Trophoblast cell (in vitro differentiated cells and primary cell): ENCODE results near the gene RHOBTB3.

Experiments
- DNase-seq, 2 donors: peaks; one replicate each; pipeline ENCODE4 v3.0.0-alpha.2; 2016
- H2AFZ ChIP-seq: 2 replicates; pipeline ENCODE4 v1.6.1; 2013; ENCODE audit warnings: low read length, moderate library complexity, mild to moderate bottlenecking; ENCODE audit not compliant: insufficient read depth, poor library complexity
- H2AK5ac ChIP-seq: 2 replicates; pipeline ENCODE4 v1.6.1; 2013; ENCODE audit warnings: mild to moderate bottlenecking, low read length
- H2BK120ac ChIP-seq: 2 replicates; pipeline ENCODE4 v1.6.1; 2013; ENCODE audit warnings: low read length, mild to moderate bottlenecking, moderate library complexity; ENCODE audit not compliant: insufficient read depth, poor library complexity
- H2BK12ac ChIP-seq: 2 replicates; pipeline ENCODE4 v1.6.1; 2013; ENCODE audit warnings: mild to moderate bottlenecking, low read length, moderate library complexity
- H2BK5ac ChIP-seq: 2 replicates; pipeline ENCODE4 v1.6.1; 2013; ENCODE audit warnings: low read length, low read depth, moderate library complexity, mild to moderate bottlenecking; ENCODE audit not compliant: poor library complexity
- H3K14ac ChIP-seq: 2 replicates; pipeline ENCODE4 v1.6.1; 2013; ENCODE audit warnings: mild to moderate bottlenecking, low read length
- H3K18ac ChIP-seq: 2 replicates; pipeline ENCODE4 v1.6.1; 2013; ENCODE audit warnings: mild to moderate bottlenecking, low read length
- H3K23ac ChIP-seq: 2 replicates; pipeline ENCODE4 v1.6.1; 2013; ENCODE audit warnings: low read length
- H3K27ac ChIP-seq: 2 replicates; pipeline ENCODE4 v1.5.1; 2013; ENCODE audit warnings: low read depth, mild to moderate bottlenecking, inconsistent platforms, low read length, moderate library complexity
- H3K27me3 ChIP-seq: 2 replicates; pipeline ENCODE4 v1.6.1; 2013; ENCODE audit warnings: inconsistent platforms, mild to moderate bottlenecking, low read length, moderate library complexity; ENCODE audit not compliant: insufficient read depth
- H3K36me3 ChIP-seq, 2 experiments: 1 replicate in 1 of 2; 2 replicates in 1 of 2; pipeline ENCODE4 v1.6.1; 2013; ENCODE audit warnings: low read length in 2 of 2, mild to moderate bottlenecking in 2 of 2, moderate library complexity in 1 of 2; ENCODE audit not compliant: insufficient read depth in 2 of 2, control insufficient read depth in 1 of 2
- H3K4ac ChIP-seq: 2 replicates; pipeline ENCODE4 v1.6.1; 2013; ENCODE audit warnings: low read depth, mild to moderate bottlenecking, low read length, moderate library complexity
- H3K4me1 ChIP-seq, 2 experiments: 1 replicate in 1 of 2; 2 replicates in 1 of 2; pipeline ENCODE4 v1.6.1; 2013; ENCODE audit warnings: low read length in 2 of 2, mild to moderate bottlenecking in 2 of 2, moderate library complexity in 1 of 2; ENCODE audit not compliant: insufficient read depth in 2 of 2, control insufficient read depth in 1 of 2
- H3K4me2 ChIP-seq: 2 replicates; pipeline ENCODE4 v1.6.1; 2013; ENCODE audit warnings: inconsistent platforms, mild to moderate bottlenecking, low read length, moderate library complexity
- H3K4me3 ChIP-seq: 2 replicates; pipeline ENCODE4 v1.5.1; 2013; ENCODE audit warnings: mild to moderate bottlenecking, low read depth, low read length, inconsistent platforms
- H3K79me1 ChIP-seq: one replicate; pipeline ENCODE4 v1.6.1; 2013; ENCODE audit warnings: low read length
- H3K79me2 ChIP-seq: 2 replicates; pipeline ENCODE4 v1.6.1; 2013; ENCODE audit warnings: low read length, mild to moderate bottlenecking; ENCODE audit not compliant: control insufficient read depth, insufficient read depth, poor library complexity
- H3K9ac ChIP-seq: 2 replicates; pipeline ENCODE4 v1.6.1; 2013; ENCODE audit warnings: mild to moderate bottlenecking, low read length
- H3K9me3 ChIP-seq: 2 replicates; pipeline ENCODE4 v1.6.1; 2013; ENCODE audit warnings: low read depth, mild to moderate bottlenecking, control low read depth, inconsistent platforms, low read length; ENCODE audit not compliant: insufficient read depth
- H4K12ac ChIP-seq: 2 replicates; pipeline ENCODE4 v1.6.1; 2013; ENCODE audit warnings: low read depth, mild to moderate bottlenecking, low read length, moderate library complexity
- H4K8ac ChIP-seq: 2 replicates; pipeline ENCODE4 v1.6.1; 2013; ENCODE audit warnings: low read depth, mild to moderate bottlenecking, low read length, moderate library complexity
- H4K91ac ChIP-seq: one replicate; pipeline ENCODE4 v1.6.1; 2013; ENCODE audit warnings: low read depth, mild to moderate bottlenecking, low read length, moderate library complexity
- WGBS: extraction: QIAGEN DNeasy Blood & Tissue Kit; methylation state at CpG from one replicate; pipeline ENCODE4 v1.1.7; 2013; ENCODE audit warnings: missing lambda C conversion rate; ENCODE audit not compliant: insufficient read length, insufficient coverage; ENCODE audit errors: extremely low coverage; 5-methylcytosine and 5-hydroxymethylcytosine counted together

Gene RHOBTB3

GRCh38 chr5:95797301-95797700, 66.2 kb downstream of the RHOBTB3 start:
- DNase-seq = peak; percentile 74 to 94
- Histone ChIP-seq H2BK12ac (no peak overlapping the region), H3K79me1 (peaks cover 10% of the 10 kb centered on the region), H4K12ac (no peak overlapping the region), H3K27me3 (no peaks in the 10 kb centered on the region), H2BK120ac (no peak overlapping the region), H3K9ac (no peak overlapping the region), H3K23ac (no peak overlapping the region), H3K4ac (no peak overlapping the region), H3K4me2 (no peak overlapping the region), H3K36me3 (peaks cover 7 to 20% of the 10 kb centered on the region in 2 experiments), H3K14ac (no peak overlapping the region), H3K27ac (no peak overlapping the region), H4K91ac (no peak overlapping the region), H2BK5ac (no peak overlapping the region), H3K18ac (no peak overlapping the region), H3K4me3 (no peak overlapping the region), H4K8ac (no peak overlapping the region), H2AFZ (no peak overlapping the region), H2AK5ac (no peak overlapping the region), H3K79me2 (no peaks in the 10 kb centered on the region), H3K9me3 (no peaks in the 10 kb centered on the region), H3K4me1 (peaks cover 7 to 16% of the 10 kb centered on the region in 2 experiments)
- WGBS = no CpG with 5 or more reads among the region's 3 CpGs

- Histone ChIP-seq H3K27me3 (no peaks in the 10 kb centered on the region), H2BK5ac (no peak overlapping the region), H2AK5ac (no peak overlapping the region), H2BK12ac (no peak overlapping the region), H3K4me2 (no peak overlapping the region), H3K36me3 (peaks cover 7 to 20% of the 10 kb centered on the region in 2 experiments), H3K4ac (no peak overlapping the region), H3K27ac (no peak overlapping the region), H4K12ac (no peak overlapping the region), H2BK120ac (no peak overlapping the region), H4K91ac (no peak overlapping the region), H3K23ac (no peak overlapping the region), H4K8ac (no peak overlapping the region), H3K79me2 (no peaks in the 10 kb centered on the region), H3K79me1 (peaks cover 14% of the 10 kb centered on the region), H3K18ac (no peak overlapping the region), H3K4me3 (no peak overlapping the region), H3K9me3 (no peaks in the 10 kb centered on the region), H3K4me1 (peaks cover 11 to 20% of the 10 kb centered on the region in 2 experiments), H2AFZ (no peak overlapping the region), H3K9ac (no peak overlapping the region), H3K14ac (no peak overlapping the region)
- DNase-seq = peak in 1 of 2 donors; percentile 71
- WGBS = no CpG with 5 or more reads among the region's 2 CpGs
Measured at GRCh38 chr5:95798048-95798447, 66.9 kb downstream of the RHOBTB3 start.

- no peak overlapping the region for H3K14ac ChIP-seq
- H3K9me3 ChIP-seq = no peaks in the 10 kb centered on the region
- no peak for DNase-seq
- no peak overlapping the region for H3K4ac ChIP-seq
- H3K79me1 ChIP-seq = peaks cover 13% of the 10 kb centered on the region
- no peak overlapping the region for H3K4me3 ChIP-seq
- no peak overlapping the region for H4K12ac ChIP-seq
- H3K36me3 ChIP-seq = peaks cover 7 to 19% of the 10 kb centered on the region in 2 experiments
- H3K9ac ChIP-seq = no peak overlapping the region
- H3K27ac ChIP-seq = no peak overlapping the region
- H3K79me2 ChIP-seq = no peaks in the 10 kb centered on the region
- no peak overlapping the region for H2AK5ac ChIP-seq
- no peak overlapping the region for H2BK120ac ChIP-seq
- H2BK5ac ChIP-seq = no peak overlapping the region
- H3K4me1 ChIP-seq = peaks cover 12 to 24% of the 10 kb centered on the region in 2 experiments
- H3K23ac ChIP-seq = no peak overlapping the region
- H3K18ac ChIP-seq = no peak overlapping the region
- H2AFZ ChIP-seq = no peak overlapping the region
- no peaks in the 10 kb centered on the region for H3K27me3 ChIP-seq
- no peak overlapping the region for H2BK12ac ChIP-seq
- no peak overlapping the region for H4K91ac ChIP-seq
- no peak overlapping the region for H4K8ac ChIP-seq
- no peak overlapping the region for H3K4me2 ChIP-seq
Measured at GRCh38 chr5:95798545-95798944, 67.4 kb downstream of the RHOBTB3 start.

- H3K23ac ChIP-seq = no peak overlapping the region
- H3K27me3 ChIP-seq = no peaks in the 10 kb centered on the region
- H4K12ac ChIP-seq = no peak overlapping the region
- peak overlapping the region; percentile 81 for H2AK5ac ChIP-seq
- H3K79me2 ChIP-seq = no peaks in the 10 kb centered on the region
- no peaks in the 10 kb centered on the region for H3K9me3 ChIP-seq
- no peak overlapping the region for H3K9ac ChIP-seq
- peaks cover 3 to 15% of the 10 kb centered on the region in 2 experiments for H3K36me3 ChIP-seq
- peak in 1 of 2 donors; percentile 39 for DNase-seq
- no peak overlapping the region for H4K91ac ChIP-seq
- H3K4me2 ChIP-seq = no peak overlapping the region
- H2BK12ac ChIP-seq = peak overlapping the region; percentile 79
- no peak overlapping the region for H3K18ac ChIP-seq
- no peak overlapping the region for H3K14ac ChIP-seq
- peaks cover 9% of the 10 kb centered on the region for H3K79me1 ChIP-seq
- no peak overlapping the region for H4K8ac ChIP-seq
- H3K4me3 ChIP-seq = no peak overlapping the region
- no peak overlapping the region for H3K27ac ChIP-seq
- H3K4ac ChIP-seq = no peak overlapping the region
- peaks cover 11 to 23% of the 10 kb centered on the region in 2 experiments for H3K4me1 ChIP-seq
- no CpG with 5 or more reads among the region's 4 CpGs for WGBS
- no peak overlapping the region for H2BK5ac ChIP-seq
- no peak overlapping the region for H2AFZ ChIP-seq
- no peak overlapping the region for H2BK120ac ChIP-seq
Measured at GRCh38 chr5:95799191-95799835, 68.2 kb downstream of the RHOBTB3 start.
